ENCODE measurements around the gene GFY. TPM values are rescaled to one million over a fixed set of nuclear protein-coding genes. Genes with fewer than 3 reads are reported as not detected.

GFY gene
- polyA plus RNA-seq, 1 donor from 2014 or later = not detected

DNA sequence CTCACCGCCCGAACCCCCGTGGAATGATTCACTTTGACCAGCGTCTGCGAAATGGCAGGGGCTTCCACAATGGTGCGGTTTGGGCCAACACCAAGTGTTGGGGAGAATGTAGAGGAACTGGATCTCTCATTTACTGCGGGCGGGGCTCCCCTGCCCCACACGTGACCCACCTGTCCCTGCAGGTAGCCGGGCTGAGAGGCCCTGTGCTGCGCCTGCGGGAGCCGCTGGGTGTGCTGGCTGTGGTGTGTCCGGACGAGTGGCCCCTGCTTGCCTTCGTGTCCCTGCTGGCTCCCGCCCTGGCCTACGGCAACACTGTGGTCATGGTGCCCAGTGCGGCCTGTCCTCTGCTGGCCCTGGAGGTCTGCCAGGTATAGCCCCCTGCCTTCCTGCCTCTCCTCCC, 43.0 kb downstream of the GFY start:
- no peaks in the 10 kb centered on the region for H4K20me1 ChIP-seq (ENCODE audit: insufficient read depth)
- no peaks in the 10 kb centered on the region for H3F3A ChIP-seq (ENCODE audit: insufficient read depth, low read length, poor library complexity, severe bottlenecking)
- H3K4me3 ChIP-seq (ENCODE audit: low read length) = no peak overlapping the region
- no peak overlapping the region for H3K4me2 ChIP-seq (ENCODE audit: low read length)
- TF ChIP-seq EZH2 (IDR thresholded peaks at IDR 0.05; ENCODE audit: borderline replicate concordance, insufficient read depth, low read length, poor library complexity, severe bottlenecking) = no peak
- no peak for TF ChIP-seq MXI1 (conservative IDR thresholded peaks at IDR 0.05; ENCODE audit: poor library complexity, severe bottlenecking)
- no peak for TF ChIP-seq TAF1 (IDR thresholded peaks at IDR 0.05; ENCODE audit: low read depth)
- no peak for TF ChIP-seq POLR2AphosphoS5 (IDR thresholded peaks at IDR 0.05)
- no peak for TF ChIP-seq EP300 (conservative IDR thresholded peaks at IDR 0.05; ENCODE audit: poor library complexity, severe bottlenecking)
- TF ChIP-seq REST (IDR thresholded peaks at IDR 0.05; ENCODE audit: borderline replicate concordance) = no peak
- TF ChIP-seq, protein P1, sequence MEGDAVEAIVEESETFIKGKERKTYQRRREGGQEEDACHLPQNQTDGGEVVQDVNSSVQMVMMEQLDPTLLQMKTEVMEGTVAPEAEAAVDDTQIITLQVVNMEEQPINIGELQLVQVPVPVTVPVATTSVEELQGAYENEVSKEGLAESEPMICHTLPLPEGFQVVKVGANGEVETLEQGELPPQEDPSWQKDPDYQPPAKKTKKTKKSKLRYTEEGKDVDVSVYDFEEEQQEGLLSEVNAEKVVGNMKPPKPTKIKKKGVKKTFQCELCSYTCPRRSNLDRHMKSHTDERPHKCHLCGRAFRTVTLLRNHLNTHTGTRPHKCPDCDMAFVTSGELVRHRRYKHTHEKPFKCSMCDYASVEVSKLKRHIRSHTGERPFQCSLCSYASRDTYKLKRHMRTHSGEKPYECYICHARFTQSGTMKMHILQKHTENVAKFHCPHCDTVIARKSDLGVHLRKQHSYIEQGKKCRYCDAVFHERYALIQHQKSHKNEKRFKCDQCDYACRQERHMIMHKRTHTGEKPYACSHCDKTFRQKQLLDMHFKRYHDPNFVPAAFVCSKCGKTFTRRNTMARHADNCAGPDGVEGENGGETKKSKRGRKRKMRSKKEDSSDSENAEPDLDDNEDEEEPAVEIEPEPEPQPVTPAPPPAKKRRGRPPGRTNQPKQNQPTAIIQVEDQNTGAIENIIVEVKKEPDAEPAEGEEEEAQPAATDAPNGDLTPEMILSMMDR (IDR thresholded peaks at IDR 0.05; ENCODE audit: poor library complexity, severe bottlenecking) = no peak
- H3K27me3 ChIP-seq (ENCODE audit: insufficient read depth, low read depth, low read length) = no peaks in the 10 kb centered on the region
- no peak overlapping the region for H3K27ac ChIP-seq (ENCODE audit: low read length)
- H3K79me2 ChIP-seq (replicated peaks; ENCODE audit: insufficient read depth, low read length) = no peaks in the 10 kb centered on the region
- no peak overlapping the region for H2AFZ ChIP-seq (ENCODE audit: low read depth, low read length)
- H3K9me2 ChIP-seq (ENCODE audit: insufficient read depth, low read length) = no peaks in the 10 kb centered on the region
- H3K9ac ChIP-seq (ENCODE audit: low read length) = no peak overlapping the region
- no peaks in the 10 kb centered on the region for H3K9me3 ChIP-seq (ENCODE audit: low read length)
- no peaks in the 10 kb centered on the region for H3K36me3 ChIP-seq (ENCODE audit: insufficient read depth, low read length)

DNA sequence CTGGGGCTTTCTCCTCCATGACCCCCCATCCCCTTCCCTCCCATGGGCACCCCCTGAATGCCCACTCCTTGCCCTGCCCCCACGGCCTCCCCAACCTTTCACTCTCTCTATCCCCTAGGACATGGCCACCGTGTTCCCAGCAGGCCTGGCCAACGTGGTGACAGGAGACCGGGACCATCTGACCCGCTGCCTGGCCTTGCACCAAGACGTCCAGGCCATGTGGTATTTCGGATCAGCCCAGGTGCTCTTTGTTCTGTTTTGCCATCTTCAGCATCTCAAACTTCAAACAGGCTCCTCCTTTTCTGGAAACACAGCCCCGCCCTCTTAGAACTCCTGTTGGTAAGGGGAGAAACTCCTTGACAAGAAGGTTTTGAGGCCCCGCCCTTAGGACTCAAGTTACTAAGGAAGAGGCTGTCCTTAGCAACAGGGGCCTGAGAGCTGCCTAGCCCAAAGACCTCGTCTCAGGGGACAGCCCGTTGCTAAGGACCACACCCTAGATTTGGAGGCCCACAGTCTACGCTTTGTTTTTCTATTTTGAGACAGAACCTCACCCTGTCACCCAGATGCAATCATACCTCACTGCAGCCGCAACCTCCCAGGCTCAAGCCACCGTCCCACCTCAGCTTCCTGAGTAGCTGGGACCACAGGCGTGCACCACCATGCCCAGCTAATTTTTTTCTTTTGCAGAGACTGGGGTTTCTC, 43.7 kb downstream of the GFY start:
- no peak overlapping the region for H3K9ac ChIP-seq (ENCODE audit: low read length)
- H3K27me3 ChIP-seq (ENCODE audit: insufficient read depth, low read depth, low read length) = no peaks in the 10 kb centered on the region
- H3K36me3 ChIP-seq (ENCODE audit: insufficient read depth, low read length) = no peaks in the 10 kb centered on the region
- no peaks in the 10 kb centered on the region for H3F3A ChIP-seq (ENCODE audit: insufficient read depth, low read length, poor library complexity, severe bottlenecking)
- H3K27ac ChIP-seq (ENCODE audit: low read length) = no peak overlapping the region
- TF ChIP-seq, protein P1 (IDR thresholded peaks at IDR 0.05; ENCODE audit: poor library complexity, severe bottlenecking) = no peak
- no peak for TF ChIP-seq RAD21 (conservative IDR thresholded peaks at IDR 0.05)
- no peak for TF ChIP-seq REST (IDR thresholded peaks at IDR 0.05; ENCODE audit: borderline replicate concordance)
- TF ChIP-seq TAF1 (IDR thresholded peaks at IDR 0.05; ENCODE audit: low read depth) = no peak
- no peak for TF ChIP-seq SMC3 (conservative IDR thresholded peaks at IDR 0.05; ENCODE audit: poor library complexity)
- no peak for TF ChIP-seq POLR2AphosphoS5 (IDR thresholded peaks at IDR 0.05)
- no peak for TF ChIP-seq MXI1 (conservative IDR thresholded peaks at IDR 0.05; ENCODE audit: poor library complexity, severe bottlenecking)
- TF ChIP-seq EZH2 (IDR thresholded peaks at IDR 0.05; ENCODE audit: borderline replicate concordance, insufficient read depth, low read length, poor library complexity, severe bottlenecking) = no peak
- TF ChIP-seq EP300 (conservative IDR thresholded peaks at IDR 0.05; ENCODE audit: poor library complexity, severe bottlenecking) = no peak
- H3K4me3 ChIP-seq (ENCODE audit: low read length) = no peak overlapping the region
- H3K9me3 ChIP-seq (ENCODE audit: low read length) = no peaks in the 10 kb centered on the region
- H4K20me1 ChIP-seq (ENCODE audit: insufficient read depth) = no peaks in the 10 kb centered on the region
- no peak overlapping the region for H2AFZ ChIP-seq (ENCODE audit: low read depth, low read length)
- H3K4me2 ChIP-seq (ENCODE audit: low read length) = no peak overlapping the region
- H3K9me2 ChIP-seq (ENCODE audit: insufficient read depth, low read length) = no peaks in the 10 kb centered on the region
- no peaks in the 10 kb centered on the region for H3K79me2 ChIP-seq (replicated peaks; ENCODE audit: insufficient read depth, low read length)
